HS-5 (cell line): ENCODE data around the gene FAF2.
A peak's percentile ranks its signal among the peaks of the same experiment; 100 is the strongest.

Source experiments
- DNase-seq: peaks from one replicate; pipeline ENCODE4 v3.0.0-alpha.2; 2012; ENCODE audit warnings: low read depth

The FAF2 gene

DNA sequence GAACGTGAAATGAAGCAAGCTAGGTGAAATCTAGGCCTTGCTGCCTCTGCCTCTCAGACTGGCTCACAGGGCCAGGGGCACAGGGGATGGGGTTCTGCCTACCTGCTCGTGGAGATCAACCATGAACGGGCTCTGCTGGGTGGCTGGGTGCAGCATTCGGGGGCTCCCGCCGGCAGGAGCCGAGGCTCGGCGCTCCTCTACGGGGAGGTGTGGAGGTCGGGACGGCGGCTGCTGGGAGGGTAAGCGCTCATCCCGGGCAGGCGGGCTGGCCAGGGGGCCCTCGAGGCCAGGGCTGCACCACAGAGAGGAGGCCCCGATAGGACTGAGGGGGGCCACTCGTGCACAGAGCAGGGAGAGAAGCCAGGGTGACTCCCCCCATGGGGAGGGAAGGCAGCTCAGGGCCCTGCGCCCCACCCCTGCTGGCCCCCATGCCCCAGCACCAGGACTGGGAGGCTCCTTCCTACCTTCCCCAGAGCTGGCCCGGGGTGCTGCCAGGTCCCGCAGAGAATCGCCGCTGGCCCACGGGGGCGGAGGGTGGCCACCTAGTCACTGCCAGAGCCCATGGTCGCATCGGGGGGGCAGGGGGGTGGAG, 83.8 kb downstream of the FAF2 start:
- DNase-seq = no peak

DNA sequence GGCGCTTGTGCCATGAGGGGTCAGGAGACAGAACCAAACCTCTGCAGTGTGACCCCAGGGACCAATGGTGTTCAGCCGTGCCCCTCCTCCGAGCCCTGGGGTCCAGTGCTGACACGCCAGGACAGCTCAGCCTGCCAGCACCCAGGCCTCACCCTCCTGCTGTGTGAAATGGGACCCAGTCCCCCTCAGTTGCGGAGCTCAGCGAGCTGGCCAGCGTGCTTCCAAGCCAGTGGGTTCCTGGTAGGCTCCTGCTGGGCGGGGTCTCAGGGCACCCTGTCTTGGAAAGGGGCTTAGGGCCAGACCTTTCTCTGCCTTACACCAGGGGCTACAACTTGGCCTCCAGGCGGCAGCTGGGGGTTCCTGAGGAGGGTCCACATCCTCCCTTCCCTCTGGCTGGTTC, 84.6 kb downstream of the FAF2 start:
- DNase-seq = no peak

- DNase-seq = no peak
Observed at GRCh38 chr5:176533390-176533789, 85.2 kb downstream of the FAF2 start.

GRCh38 chr5:176533894-176534611, 85.9 kb downstream of the FAF2 start:
- DNase-seq = no peak

DNA sequence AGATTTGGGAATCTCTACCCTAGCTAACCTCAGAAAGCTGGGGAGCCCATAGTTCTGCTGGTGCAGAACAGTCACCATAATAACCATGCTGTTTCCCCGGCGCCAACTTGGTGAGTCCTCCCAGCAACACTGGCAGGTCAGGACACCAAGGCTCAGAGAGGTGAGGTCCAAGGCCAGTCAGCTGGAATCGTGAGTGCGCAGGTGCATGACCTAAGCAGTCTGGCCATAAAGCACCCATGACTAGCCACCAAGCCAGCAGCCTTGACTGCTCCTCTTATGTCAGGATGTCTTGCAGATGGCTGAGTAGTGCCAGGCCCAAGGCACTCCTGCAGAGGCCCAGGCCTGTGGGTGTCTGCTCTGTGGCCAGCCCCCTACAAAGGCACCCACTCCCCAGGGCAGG, 86.5 kb downstream of the FAF2 start:
- no peak for DNase-seq

GRCh38 chr5:176535101-176535663, 87.0 kb downstream of the FAF2 start:
- no peak for DNase-seq

- DNase-seq = no peak
Observed at GRCh38 chr5:176535664-176536131, 87.5 kb downstream of the FAF2 start.

DNA sequence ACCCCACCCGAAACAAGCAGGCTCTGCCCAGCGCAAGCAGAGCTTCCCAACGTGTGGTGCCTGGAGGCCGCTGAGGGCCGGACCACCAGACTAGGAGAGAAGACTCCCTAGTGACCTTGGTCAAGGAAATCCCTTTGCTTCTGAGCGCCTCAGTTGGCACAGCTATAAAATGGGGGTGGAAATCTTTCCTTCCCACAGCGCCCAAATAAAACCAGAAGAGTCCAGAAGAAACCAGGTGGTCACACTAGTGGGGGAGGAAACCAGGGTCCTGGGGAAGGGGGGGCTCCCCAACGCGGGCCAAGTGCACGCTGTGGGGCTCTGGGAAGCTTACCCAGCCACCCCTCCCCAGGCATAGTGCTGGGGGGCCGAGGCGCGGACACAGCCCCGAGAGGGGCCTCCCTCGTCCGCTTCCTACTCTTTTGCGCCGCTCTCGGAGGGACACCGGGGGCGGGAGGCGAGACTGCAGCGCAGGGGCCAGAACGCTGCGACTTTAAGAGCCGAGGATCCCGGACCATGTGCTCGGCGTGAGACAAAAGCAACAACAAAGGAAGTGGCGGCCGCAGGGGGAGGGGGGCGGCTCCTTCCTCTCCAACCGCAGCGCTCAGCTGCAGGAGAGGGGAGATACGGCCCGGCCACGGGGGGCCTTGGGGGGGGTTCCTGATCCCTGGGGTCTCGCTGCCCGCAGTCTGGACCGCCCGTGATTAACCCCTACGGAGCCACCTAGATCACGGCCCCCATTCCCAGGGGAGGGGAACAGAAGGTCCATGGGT, 88.1 kb downstream of the FAF2 start:
- peak; percentile 36 for DNase-seq

DNA sequence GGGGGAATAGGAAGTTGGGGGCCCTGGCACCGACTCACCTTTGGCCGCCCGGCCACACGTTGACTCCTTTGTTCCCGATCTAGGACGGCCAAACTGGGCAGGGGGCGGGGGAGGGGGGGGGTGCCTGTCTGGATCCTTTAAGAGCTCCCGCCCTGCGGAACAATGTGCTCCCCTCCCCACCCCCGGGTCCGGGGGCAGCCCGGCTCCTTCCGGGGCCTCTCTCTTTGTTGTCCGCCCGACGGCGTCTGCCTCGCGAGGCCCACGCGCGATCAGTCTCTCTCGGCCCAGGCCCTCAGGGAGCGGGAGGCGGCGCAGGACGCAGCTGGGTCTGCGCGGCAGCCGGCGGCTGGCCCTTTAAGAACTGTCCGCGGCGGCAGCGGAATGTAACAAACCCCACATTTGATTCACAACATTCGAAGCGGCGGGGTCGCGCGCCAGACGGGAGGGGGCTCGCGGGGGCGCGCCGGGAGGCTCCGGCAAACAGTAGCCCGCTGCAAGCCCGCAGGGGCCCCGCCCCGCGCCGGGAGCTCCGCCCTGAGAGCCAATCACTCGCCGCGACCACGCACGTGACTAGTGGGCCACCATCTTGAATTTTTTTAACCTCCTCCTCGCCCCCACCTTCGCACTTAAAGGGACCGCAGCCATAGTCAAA, 88.8 kb downstream of the FAF2 start, which contains the start of gene RNF44:
RNF44 (minus strand) TSS at position 501 of the 652 bp plus-strand sequence. CDS start 4,930 bp downstream, outside the sequence.
- DNase-seq = peak; percentile 89

DNA sequence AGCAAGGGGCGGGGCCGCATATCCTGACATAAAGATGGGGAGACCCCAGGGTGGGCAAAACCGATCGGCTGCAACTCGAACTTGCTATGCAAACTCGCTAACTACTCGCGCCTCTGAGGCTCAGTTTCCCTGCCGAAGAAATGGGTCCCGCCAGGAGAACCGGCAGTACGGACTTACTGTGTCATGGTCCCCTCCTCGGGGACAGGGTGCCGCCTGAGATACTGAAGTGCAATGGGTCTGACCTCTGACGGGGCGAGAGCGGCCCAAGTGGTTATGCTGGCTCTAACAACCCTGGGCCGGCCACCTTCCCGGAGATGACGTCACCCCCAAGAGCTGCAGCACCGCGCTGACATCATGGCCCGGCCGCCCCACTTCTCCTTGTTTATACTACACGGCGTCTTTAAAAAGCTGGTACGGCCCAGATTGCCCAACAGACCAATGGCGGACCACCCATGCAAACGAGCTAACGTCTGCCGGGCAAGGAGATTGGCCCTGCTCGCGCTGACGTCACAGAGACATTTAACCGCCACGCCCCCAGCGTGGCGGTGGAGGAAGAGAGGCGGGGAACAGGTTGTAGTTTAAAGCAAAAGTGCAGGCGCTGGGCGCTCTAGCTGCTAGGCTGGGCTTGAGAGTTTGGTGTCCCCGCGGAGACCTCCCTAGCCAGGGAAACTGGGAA, 89.5 kb downstream of the FAF2 start:
- DNase-seq = peak; percentile 99

GRCh38 chr5:176538230-176538988, 90.2 kb downstream of the FAF2 start:
- DNase-seq = no peak

- DNase-seq = no peak
Observed at GRCh38 chr5:176538989-176539384, 90.8 kb downstream of the FAF2 start.

- no peak for DNase-seq
Observed at GRCh38 chr5:176540476-176540899, 92.3 kb downstream of the FAF2 start.

GRCh38 chr5:176540956-176541337, 92.8 kb downstream of the FAF2 start:
- DNase-seq = no peak

GRCh38 chr5:176541338-176542134, 93.4 kb downstream of the FAF2 start:
- no peak for DNase-seq

GRCh38 chr5:176542135-176542595, 94.0 kb downstream of the FAF2 start:
- no peak for DNase-seq

DNA sequence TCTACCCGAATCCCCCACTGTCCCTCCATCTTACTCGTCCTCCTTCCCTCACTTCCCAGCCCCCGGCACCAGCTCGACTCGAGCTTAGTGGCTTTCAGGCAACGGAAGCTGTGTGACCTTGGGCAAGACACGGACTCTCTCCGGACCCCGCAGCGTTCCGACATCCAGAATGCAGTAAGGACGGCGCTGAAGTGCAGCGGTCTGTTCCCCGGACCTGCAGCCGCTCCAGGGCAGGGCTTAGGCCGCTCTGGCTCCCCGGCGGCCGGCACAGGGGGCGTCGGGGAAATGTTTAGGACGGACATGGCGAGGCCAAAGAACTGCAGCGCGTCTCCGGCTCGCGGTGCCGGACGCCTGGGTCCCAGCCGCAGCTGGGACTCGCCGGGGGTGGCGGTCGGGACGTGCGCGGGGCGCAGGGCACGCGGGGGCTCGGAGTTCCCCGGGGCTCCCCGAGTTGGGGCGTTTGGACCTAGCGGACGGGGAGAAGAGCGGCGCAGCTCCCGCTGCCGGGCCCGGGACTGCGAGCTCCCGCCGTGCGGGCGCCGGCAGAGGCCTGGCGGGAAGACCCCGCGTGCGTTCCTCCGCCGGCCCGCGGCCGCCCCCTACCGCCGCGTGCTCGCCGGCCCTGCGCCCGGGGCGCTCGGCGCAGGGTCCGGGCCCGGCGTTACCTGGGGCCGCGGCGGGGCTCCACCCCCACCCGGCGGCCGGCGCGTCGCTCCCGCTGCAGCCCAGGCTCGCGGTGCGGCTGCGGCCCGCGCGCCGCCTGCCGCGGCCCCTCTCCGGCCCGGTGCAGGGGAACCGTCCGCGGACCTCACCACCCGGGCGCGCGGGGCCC, 94.6 kb downstream of the FAF2 start:
- no peak for DNase-seq

GRCh38 chr5:176543428-176544182, 95.4 kb downstream of the FAF2 start:
- DNase-seq = no peak
